ENCODE measurements around the gene SYT11.

- TF ChIP-seq TRIM25 (IDR thresholded peaks at IDR 0.05; ENCODE audit: borderline replicate concordance) (no peak), CREB1 (IDR thresholded peaks at IDR 0.05) (0 out of 2 replicates have a peak, but pooled peaks have one; percentile 12), CREB1 (CRISPR knock-in tag; IDR thresholded peaks at IDR 0.05) (no peak), CHCHD3 (CRISPR knock-in tag; IDR thresholded peaks at IDR 0.05) (no peak), USF1 (CRISPR knock-in tag; IDR thresholded peaks at IDR 0.05) (no peak), ZNF639 (CRISPR knock-in tag; conservative IDR thresholded peaks at IDR 0.05 in 1 of 2, IDR thresholded peaks at IDR 0.05 in 1 of 2) (no peak; a peak in 1 of 4 replicates), CTCF (IDR thresholded peaks at IDR 0.05 in 2 of 3, conservative IDR thresholded peaks at IDR 0.05 in 1 of 3; ENCODE audit: insufficient read depth in 2 of 3, low read depth in 1 of 3, low read length in 3 of 3) (no peak), NFE2L1 (tag; IDR thresholded peaks at IDR 0.05; ENCODE audit: borderline replicate concordance, low read depth) (no peak), ZNF134 (CRISPR knock-in tag; conservative IDR thresholded peaks at IDR 0.05) (no peak)
These were observed at the start of gene SYT11 for GRCh38 chr1:155859234-155859829.
